ENCODE measurements around the gene ISCU.
"Not testable (repeated sequence)": the region's sequence is repeated elsewhere in the genome, so short reads cannot be mapped to it uniquely, and the experiment has no call there.

The ISCU gene

GRCh38 chr12:108606492-108606891 is 44.1 kb downstream of the ISCU start:
- no peak for DNase-seq

- DNase-seq, result no peak
Observed at GRCh38 chr12:108607981-108608600, 45.7 kb downstream of the ISCU start.

- DNase-seq, result no peak
Observed at GRCh38 chr12:108608616-108609015, 46.2 kb downstream of the ISCU start.

DNA sequence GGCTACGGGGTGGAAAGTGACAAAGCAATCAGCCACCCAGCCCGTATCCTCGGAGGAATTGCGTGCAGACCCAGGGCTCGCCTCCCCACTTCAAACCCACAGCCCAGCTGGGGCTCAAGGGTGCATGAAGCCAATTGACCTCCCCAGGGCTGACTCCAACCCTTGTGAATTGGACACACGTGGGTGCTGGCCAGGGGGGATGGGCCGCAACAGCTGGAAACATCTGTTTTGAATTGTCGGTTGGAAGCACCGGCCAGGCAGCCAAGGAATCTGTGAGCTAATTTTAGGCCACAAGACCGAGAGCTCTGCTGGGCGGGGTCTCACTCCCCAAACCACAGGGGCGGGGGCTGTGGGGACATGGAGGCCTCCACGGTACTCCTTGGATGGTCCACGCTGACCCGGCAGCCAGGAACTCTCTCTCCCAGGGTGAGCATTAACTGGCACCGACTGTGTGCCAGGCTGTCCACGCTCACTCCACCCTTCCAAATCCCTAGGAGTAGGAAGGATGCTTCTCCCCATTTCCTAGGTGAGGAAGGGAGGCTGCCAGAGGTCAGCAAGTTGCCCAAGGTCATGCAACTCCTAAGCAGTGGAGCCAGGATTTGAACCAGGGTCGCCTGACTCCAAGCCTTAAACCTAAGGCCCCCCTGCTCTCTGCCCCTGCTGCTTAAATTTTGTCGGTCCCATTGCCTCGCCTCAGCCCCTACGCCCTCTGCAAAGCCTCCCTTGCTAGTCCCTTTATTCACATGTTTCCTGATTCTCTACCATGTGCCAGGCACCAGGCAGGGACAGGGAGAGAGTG is 47.3 kb downstream of the ISCU start:
- no peak for DNase-seq

DNA sequence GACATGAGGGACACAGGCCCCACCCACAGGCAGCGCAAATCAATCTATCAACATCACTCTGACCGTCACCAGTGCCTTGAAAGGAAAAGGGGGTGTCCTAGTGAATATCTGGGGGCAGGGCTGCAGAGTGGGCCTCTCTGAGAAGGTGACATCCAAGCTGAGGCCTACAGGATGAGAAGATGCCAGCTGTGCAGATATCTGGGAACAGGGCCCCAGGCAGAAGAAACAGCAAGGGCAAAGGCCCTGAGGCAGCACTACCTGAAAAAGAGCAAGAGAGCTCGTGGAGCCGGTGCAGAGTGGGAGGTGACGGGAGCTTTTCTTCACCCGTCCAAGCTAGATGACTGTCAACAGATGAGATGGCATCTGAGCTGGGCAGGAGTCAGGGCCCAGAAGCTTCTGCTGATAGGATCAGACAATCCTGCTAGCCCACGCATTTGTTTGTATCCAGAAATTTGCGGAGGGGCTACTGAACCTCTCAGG is 48.0 kb downstream of the ISCU start:
- DNase-seq, result no peak

DNA sequence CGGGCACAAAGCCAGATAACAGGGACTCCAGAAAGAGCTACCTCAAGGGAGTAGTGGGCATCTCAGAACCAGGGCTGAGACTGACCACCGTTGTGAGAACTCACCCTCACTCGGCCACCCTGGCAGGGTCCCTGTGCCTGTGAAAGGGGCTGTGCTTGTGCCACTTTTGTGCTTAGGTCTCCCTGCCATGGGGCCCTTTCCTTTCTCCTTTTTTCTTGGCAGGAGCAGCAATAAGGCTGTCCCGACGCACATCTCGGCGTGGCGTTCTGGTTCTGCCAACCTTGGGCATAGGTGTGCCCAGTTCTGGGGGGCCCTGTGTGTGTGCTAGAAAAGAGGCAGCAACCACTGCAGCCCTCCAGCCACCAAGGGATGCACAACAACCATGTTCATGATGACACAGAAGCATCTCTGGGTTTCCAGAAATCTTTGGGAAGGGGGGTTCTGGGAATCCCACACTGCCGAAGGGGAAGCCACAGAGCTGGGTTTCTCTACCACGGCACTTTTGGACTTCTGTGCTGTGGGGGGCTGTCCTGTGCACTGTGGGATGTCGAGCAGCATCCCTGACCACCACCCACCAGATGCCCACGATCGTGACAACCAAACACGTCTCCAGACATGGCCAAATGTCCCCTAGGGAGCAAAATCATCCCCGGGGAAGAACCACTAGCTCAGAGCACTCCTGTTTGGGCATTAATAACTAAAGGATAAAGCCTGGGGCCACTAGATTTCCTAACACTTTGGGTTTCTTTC is 48.6 kb downstream of the ISCU start:
- no peak for DNase-seq

- DNase-seq, result peak in 3 of 4 experiments; percentile 10 to 34 (median 11)
Observed at GRCh38 chr12:108611884-108612415, 49.6 kb downstream of the ISCU start.

DNA sequence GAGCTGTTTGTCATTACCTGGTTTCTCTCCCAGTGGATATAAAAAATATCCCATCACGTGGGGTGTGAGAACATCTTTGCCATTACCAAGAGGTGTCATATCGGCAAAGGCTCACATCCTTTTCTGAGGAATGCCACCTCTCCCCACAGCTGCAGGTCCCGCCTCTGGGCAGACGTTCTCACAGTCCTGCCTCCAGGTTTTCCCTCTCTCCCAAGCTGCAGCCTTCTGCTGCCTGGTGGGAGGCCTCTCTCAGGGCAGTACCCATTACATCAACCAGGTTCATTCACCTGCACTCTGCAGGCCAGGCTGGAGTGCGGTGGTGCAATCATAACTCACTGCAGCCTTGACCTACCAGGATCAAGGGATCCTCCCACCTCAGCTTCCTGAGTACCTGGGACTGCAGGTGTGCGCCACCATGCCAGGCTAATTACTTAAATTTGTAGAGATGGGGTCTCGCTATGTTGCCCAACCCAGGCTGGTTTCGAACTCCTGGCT is 50.4 kb downstream of the ISCU start:
- DNase-seq, result no peak

- DNase-seq, result no peak
Observed at GRCh38 chr12:108613548-108613947, 51.2 kb downstream of the ISCU start.

- DNase-seq, result no peak
Observed at GRCh38 chr12:108614041-108614440, 51.6 kb downstream of the ISCU start.

DNA sequence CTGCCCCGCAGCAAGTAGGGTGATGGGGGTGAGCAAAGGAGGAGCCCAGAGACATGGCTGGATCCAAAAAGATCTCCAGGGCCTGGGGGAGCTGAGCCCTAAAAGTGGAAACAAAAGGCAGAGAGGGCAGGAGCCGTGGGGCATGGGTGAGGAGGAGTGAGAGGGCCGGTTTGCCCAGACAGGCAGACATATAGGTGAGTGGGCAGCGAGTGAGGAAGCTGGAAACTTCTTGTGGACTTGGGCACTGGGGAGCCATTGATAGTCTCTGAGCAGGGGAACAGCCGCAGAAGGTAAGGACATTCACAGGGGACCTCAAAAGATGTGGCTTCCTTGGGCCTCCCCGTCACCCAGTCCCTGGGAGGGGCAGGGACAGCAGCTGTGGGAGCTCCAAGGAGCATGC is 52.2 kb downstream of the ISCU start:
- no peak for DNase-seq

GRCh38 chr12:108615918-108616317 is 53.5 kb downstream of the ISCU start:
- DNase-seq, result no peak

- DNase-seq, result no peak
Observed at GRCh38 chr12:108616359-108616758, 54.0 kb downstream of the ISCU start.

GRCh38 chr12:108616941-108617858 is 54.8 kb downstream of the ISCU start:
- DNase-seq, result peak; percentile 19 to 29 (median 24)

GRCh38 chr12:108618079-108618952 is 55.9 kb downstream of the ISCU start:
- DNase-seq, result peak; percentile 48 to 75 (median 60)

- DNase-seq, result not testable (repeated sequence)
Observed at GRCh38 chr12:108618953-108619274, 56.5 kb downstream of the ISCU start.
